Measurements from ENCODE around the gene MPIG6B. TPM values are rescaled to one million over a fixed set of nuclear protein-coding genes. Genes with fewer than 3 reads are reported as not detected.

MPIG6B gene
- polyA plus RNA-seq, 3 donors, result 0.09 to 0.75 (median 0.68) TPM

DNA sequence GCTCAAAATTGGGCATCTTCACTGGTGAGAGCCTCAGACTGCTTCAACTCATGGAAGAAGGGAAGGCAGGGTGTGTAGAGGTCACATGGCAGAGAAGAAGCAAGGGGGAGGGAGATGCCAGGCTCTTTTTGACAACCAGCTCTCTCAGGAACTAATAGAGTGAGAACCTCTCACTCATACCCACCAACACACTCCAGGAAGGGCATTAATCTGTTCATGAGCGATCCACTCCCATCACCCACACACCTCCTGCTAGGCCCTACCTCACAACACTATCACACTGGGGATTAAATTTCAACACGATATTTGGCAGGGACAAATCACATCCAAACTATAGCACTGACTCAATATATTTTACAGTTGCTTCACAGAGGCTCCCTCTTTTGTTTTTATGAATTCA is 18.6 kb downstream of the MPIG6B start:
- Mint-ChIP-seq H3K36me3 (peaks cover 9 to 22% of the 10 kb centered on the region in 2 donors), H3K9me3 (no peaks in the 10 kb centered on the region), H3K4me3 (peak overlapping the region in 1 of 2 donors; percentile 39), H3K27me3 (ENCODE audit: low read depth in 3 of 3) (peaks cover 0 to 2% (median 0%) of the 10 kb centered on the region in 3 donors), H3K4me1 (peaks cover 47% of the 10 kb centered on the region), H3K27ac (peak overlapping the region in 4 of 7 donors; percentile 8 to 55 (median 20))
- Histone ChIP-seq H3K4me2 (replicated peaks; ENCODE audit: extremely low read depth, low read length, poor library complexity, severe bottlenecking) (no peak overlapping the region), H3K4me1 (ENCODE audit: control insufficient read depth in 1 of 2, insufficient read depth in 2 of 2, low read length in 2 of 2) (peaks cover 38 to 48% of the 10 kb centered on the region in 2 donors), H2AFZ (ENCODE audit: insufficient read depth, low read depth, low read length, poor library complexity, severe bottlenecking) (no peak overlapping the region), H3K9ac (ENCODE audit: insufficient read depth, low read length, poor library complexity, severe bottlenecking) (no peak overlapping the region), H3K79me2 (ENCODE audit: insufficient read depth, low read length) (peaks cover 25% of the 10 kb centered on the region), H3K27me3 (ENCODE audit: control insufficient read depth in 2 of 2, insufficient read depth in 2 of 2, low read length in 2 of 2) (no peaks in the 10 kb centered on the region), H3K36me3 (replicated peaks in 1 of 2; ENCODE audit: control insufficient read depth in 1 of 2, insufficient read depth in 2 of 2, low read length in 2 of 2) (peaks cover 0 to 10% of the 10 kb centered on the region in 2 donors), H4K20me1 (ENCODE audit: insufficient read depth, low read length) (no peaks in the 10 kb centered on the region), H3K9me3 (replicated peaks in 1 of 2; ENCODE audit: control insufficient read depth in 1 of 2, insufficient read depth in 1 of 2, low read length in 2 of 2) (no peaks in the 10 kb centered on the region), H3K4me3 (replicated peaks in 1 of 3; ENCODE audit: low read depth in 2 of 3, low read length in 3 of 3) (no peak overlapping the region), H3K27ac (ENCODE audit: low read depth in 1 of 2, low read length in 2 of 2) (no peak overlapping the region)
- TF ChIP-seq, protein P1, sequence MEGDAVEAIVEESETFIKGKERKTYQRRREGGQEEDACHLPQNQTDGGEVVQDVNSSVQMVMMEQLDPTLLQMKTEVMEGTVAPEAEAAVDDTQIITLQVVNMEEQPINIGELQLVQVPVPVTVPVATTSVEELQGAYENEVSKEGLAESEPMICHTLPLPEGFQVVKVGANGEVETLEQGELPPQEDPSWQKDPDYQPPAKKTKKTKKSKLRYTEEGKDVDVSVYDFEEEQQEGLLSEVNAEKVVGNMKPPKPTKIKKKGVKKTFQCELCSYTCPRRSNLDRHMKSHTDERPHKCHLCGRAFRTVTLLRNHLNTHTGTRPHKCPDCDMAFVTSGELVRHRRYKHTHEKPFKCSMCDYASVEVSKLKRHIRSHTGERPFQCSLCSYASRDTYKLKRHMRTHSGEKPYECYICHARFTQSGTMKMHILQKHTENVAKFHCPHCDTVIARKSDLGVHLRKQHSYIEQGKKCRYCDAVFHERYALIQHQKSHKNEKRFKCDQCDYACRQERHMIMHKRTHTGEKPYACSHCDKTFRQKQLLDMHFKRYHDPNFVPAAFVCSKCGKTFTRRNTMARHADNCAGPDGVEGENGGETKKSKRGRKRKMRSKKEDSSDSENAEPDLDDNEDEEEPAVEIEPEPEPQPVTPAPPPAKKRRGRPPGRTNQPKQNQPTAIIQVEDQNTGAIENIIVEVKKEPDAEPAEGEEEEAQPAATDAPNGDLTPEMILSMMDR (IDR thresholded peaks at IDR 0.05), result no peak
- intact Hi-C loops (cut with micrococcal nuclease), result no loop called here
- no peak for DNase-seq
- WGBS (ENCODE audit: insufficient coverage), result 100% methylated on average over 1 of the region's 2 CpGs

- H3K79me2 ChIP-seq (ENCODE audit: insufficient read depth, low read length), result peaks cover 23% of the 10 kb centered on the region
- no peak overlapping the region for H3K4me2 ChIP-seq (replicated peaks; ENCODE audit: extremely low read depth, low read length, poor library complexity, severe bottlenecking)
- Mint-ChIP-seq H3K36me3 (peaks cover 19 to 29% of the 10 kb centered on the region in 2 donors), H3K9me3 (no peaks in the 10 kb centered on the region), H3K4me3 (no peak overlapping the region), H3K27me3 (ENCODE audit: low read depth in 3 of 3) (peaks cover 0 to 2% (median 0%) of the 10 kb centered on the region in 3 donors), H3K4me1 (peaks cover 36% of the 10 kb centered on the region), H3K27ac (peak overlapping the region in 2 of 7 donors; percentile 10 to 12)
- H3K36me3 ChIP-seq (replicated peaks in 1 of 2; ENCODE audit: control insufficient read depth in 1 of 2, insufficient read depth in 2 of 2, low read length in 2 of 2), result peaks cover 0 to 19% of the 10 kb centered on the region in 2 donors
- peaks cover 28 to 38% of the 10 kb centered on the region in 2 donors for H3K4me1 ChIP-seq (ENCODE audit: control insufficient read depth in 1 of 2, insufficient read depth in 2 of 2, low read length in 2 of 2)
- intact Hi-C loops (cut with micrococcal nuclease), result no loop called here
- H3K9ac ChIP-seq (ENCODE audit: insufficient read depth, low read length, poor library complexity, severe bottlenecking), result no peak overlapping the region
- WGBS (ENCODE audit: insufficient coverage), result no CpG with 5 or more reads among the region's 3 CpGs
- no peak overlapping the region for H2AFZ ChIP-seq (ENCODE audit: insufficient read depth, low read depth, low read length, poor library complexity, severe bottlenecking)
- TF ChIP-seq, protein P1 (IDR thresholded peaks at IDR 0.05), result no peak
- DNase-seq, result no peak
- no peaks in the 10 kb centered on the region for H4K20me1 ChIP-seq (ENCODE audit: insufficient read depth, low read length)
- H3K27ac ChIP-seq (ENCODE audit: low read depth in 1 of 2, low read length in 2 of 2), result no peak overlapping the region
- no peak overlapping the region for H3K4me3 ChIP-seq (replicated peaks in 1 of 3; ENCODE audit: low read depth in 2 of 3, low read length in 3 of 3)
- no peaks in the 10 kb centered on the region for H3K9me3 ChIP-seq (replicated peaks in 1 of 2; ENCODE audit: control insufficient read depth in 1 of 2, insufficient read depth in 1 of 2, low read length in 2 of 2)
- H3K27me3 ChIP-seq (ENCODE audit: control insufficient read depth in 2 of 2, insufficient read depth in 2 of 2, low read length in 2 of 2), result no peaks in the 10 kb centered on the region
Observed at GRCh38 chr6:31742894-31743293, 19.7 kb downstream of the MPIG6B start.
